Measurements from ENCODE around the gene NBPF11.
"Not testable (repeated sequence)": the region's sequence is repeated elsewhere in the genome, so short reads cannot be mapped to it uniquely, and the experiment has no call there.

Gene NBPF11

GRCh38 chr1:148146191-148146997, 5.7 kb downstream of the NBPF11 start:
- DNase-seq (ENCODE audit: low spot score); H3K4me3 ChIP-seq; H3K27ac ChIP-seq: not testable (repeated sequence)

GRCh38 chr1:148143223-148143622, 8.9 kb downstream of the NBPF11 start:
- not testable (repeated sequence) for H3K27ac ChIP-seq; H3K4me3 ChIP-seq; DNase-seq (ENCODE audit: low spot score)

GRCh38 chr1:148141936-148142335, 10.1 kb downstream of the NBPF11 start:
- not testable (repeated sequence) for DNase-seq (ENCODE audit: low spot score); H3K27ac ChIP-seq; H3K4me3 ChIP-seq

GRCh38 chr1:148138606-148139005, 13.5 kb downstream of the NBPF11 start:
- not testable (repeated sequence) for H3K4me3 ChIP-seq; DNase-seq (ENCODE audit: low spot score); H3K27ac ChIP-seq

- H3K4me3 ChIP-seq; DNase-seq (ENCODE audit: low spot score); H3K27ac ChIP-seq: not testable (repeated sequence)
These were observed 29.7 kb downstream of the NBPF11 start for GRCh38 chr1:148122341-148122740.

GRCh38 chr1:148120395-148120794, 31.7 kb downstream of the NBPF11 start:
- H3K4me3 ChIP-seq; H3K27ac ChIP-seq; DNase-seq (ENCODE audit: low spot score): not testable (repeated sequence)

- H3K4me3 ChIP-seq; H3K27ac ChIP-seq; DNase-seq (ENCODE audit: low spot score): not testable (repeated sequence)
These were observed 56.3 kb downstream of the NBPF11 start for GRCh38 chr1:148095732-148096131.

- H3K27ac ChIP-seq, H3K4me3 ChIP-seq: not testable (repeated sequence)
These were observed 65.9 kb downstream of the NBPF11 start for GRCh38 chr1:148086196-148086595.

GRCh38 chr1:148081205-148081604, 70.9 kb downstream of the NBPF11 start:
- H3K4me3 ChIP-seq; DNase-seq (ENCODE audit: low spot score); H3K27ac ChIP-seq: not testable (repeated sequence)

More at GRCh38 chr1:148086196-148086595, 65.9 kb downstream of the NBPF11 start:
- DNase-seq (ENCODE audit: low spot score), result not testable (repeated sequence)

- not testable (repeated sequence) for DNase-seq (ENCODE audit: low spot score); H3K27ac ChIP-seq; H3K4me3 ChIP-seq
These were observed 73.2 kb downstream of the NBPF11 start for GRCh38 chr1:148078632-148079519.

GRCh38 chr1:148078090-148078489, 74.0 kb downstream of the NBPF11 start:
- H3K27ac ChIP-seq; DNase-seq (ENCODE audit: low spot score); H3K4me3 ChIP-seq: not testable (repeated sequence)

- not testable (repeated sequence) for H3K4me3 ChIP-seq; DNase-seq (ENCODE audit: low spot score); H3K27ac ChIP-seq
These were observed 74.6 kb downstream of the NBPF11 start for GRCh38 chr1:148077458-148077857.

- not testable (repeated sequence) for DNase-seq (ENCODE audit: low spot score); H3K4me3 ChIP-seq; H3K27ac ChIP-seq
These were observed 78.7 kb downstream of the NBPF11 start for GRCh38 chr1:148073392-148073791.

GRCh38 chr1:148068606-148069005, 83.5 kb downstream of the NBPF11 start:
- H3K27ac ChIP-seq; H3K4me3 ChIP-seq; DNase-seq (ENCODE audit: low spot score): not testable (repeated sequence)

- DNase-seq (ENCODE audit: low spot score); H3K27ac ChIP-seq; H3K4me3 ChIP-seq: not testable (repeated sequence)
These were observed 83.9 kb downstream of the NBPF11 start for GRCh38 chr1:148068201-148068600.

GRCh38 chr1:148060294-148060701, 91.8 kb downstream of the NBPF11 start:
- DNase-seq (ENCODE audit: low spot score); H3K27ac ChIP-seq: not testable (repeated sequence)
- peak overlapping the region; percentile 65 for H3K4me3 ChIP-seq

GRCh38 chr1:148057384-148057783, 94.7 kb downstream of the NBPF11 start:
- H3K4me3 ChIP-seq; H3K27ac ChIP-seq; DNase-seq (ENCODE audit: low spot score): not testable (repeated sequence)

Data from coronary artery (tissue), 2 donors.